ENCODE data around the gene RNASE8. TPM values are rescaled to one million over a fixed set of nuclear protein-coding genes. Genes with fewer than 3 reads are reported as not detected.

Gene RNASE8
- total and polyA plus RNA-seq, 10 of the 15 experiments (the other 5 are each of a cell fraction or from before 2014, with no cell fraction given), result not detected

DNA sequence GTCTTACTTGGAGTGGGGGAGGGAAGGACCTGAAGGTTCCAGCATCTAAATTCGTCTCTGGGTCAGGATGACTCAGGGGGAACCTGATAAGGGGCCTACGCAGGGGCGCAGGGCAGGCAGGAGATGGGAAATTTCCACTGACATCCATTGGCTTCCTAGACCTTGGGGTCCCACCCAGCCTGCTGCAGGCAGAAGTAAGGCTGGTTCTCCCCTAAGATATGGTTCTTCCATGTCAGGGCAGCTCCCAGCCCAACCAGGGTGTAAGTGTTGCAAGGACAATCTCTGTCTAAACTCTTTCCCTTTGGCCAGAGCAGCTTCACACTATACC, 30.7 kb upstream of the RNASE8 start:
- H3K9me3 ChIP-seq (replicated peaks; ENCODE audit: control insufficient read depth, insufficient read depth, low read length), result no peaks in the 10 kb centered on the region
- in situ Hi-C loops (cut with MboI), result no loop called here
- no peak overlapping the region for H2AFZ ChIP-seq (ENCODE audit: control insufficient read depth, low read depth, low read length)
- no peaks in the 10 kb centered on the region for H3K36me3 ChIP-seq (ENCODE audit: control insufficient read depth in 2 of 2, insufficient read depth in 2 of 2, low read length in 1 of 2)
- peaks cover 13 to 23% of the 10 kb centered on the region in 2 experiments for H3K27me3 ChIP-seq (replicated peaks in 1 of 2; ENCODE audit: control insufficient read depth in 2 of 2, insufficient read depth in 2 of 2, low read length in 1 of 2)
- H3K4me3 ChIP-seq, result no peak overlapping the region
- DNase-seq (ENCODE audit: low read depth, low spot score) (no peak), ATAC-seq (no peak), FAIRE-seq (no peak)
- ChIA-PET POLR2A (no interaction called here), SMC1A (ENCODE audit: uncharacterized antibody, unreplicated experiment) (interaction anchor here (1.6 kb wide), 1 partner anchor 12 kb away, joined by 3 read pairs; no protein-coding TSS in a partner anchor), RAD21 (ENCODE audit: unreplicated experiment) (no interaction called here), CTCF (interaction anchor here (0.9 to 1.2 kb wide), 2 partner anchors 12 to 78 kb away, joined by 3 to 6 read pairs; no protein-coding TSS in a partner anchor)
- H3K4me2 ChIP-seq (ENCODE audit: control insufficient read depth, insufficient read depth), result no peak overlapping the region
- no peaks in the 10 kb centered on the region for H3K79me2 ChIP-seq (ENCODE audit: control insufficient read depth, insufficient read depth, low read length)
- no peak overlapping the region for H3K9ac ChIP-seq (ENCODE audit: control insufficient read depth, insufficient read depth, low read length)
- no peak overlapping the region for H3K27ac ChIP-seq (ENCODE audit: control insufficient read depth, insufficient read depth)
- WGBS (ENCODE audit: insufficient coverage, insufficient replicate concordance, low lambda C conversion rate, missing lambda C conversion rate), result 8% methylated on average over 3 of the region's 3 CpGs
- H4K20me1 ChIP-seq (ENCODE audit: control insufficient read depth, insufficient read depth), result no peaks in the 10 kb centered on the region
- peaks cover 4% of the 10 kb centered on the region; the same call in 1 of the 2 replicates for H3K4me1 ChIP-seq (ENCODE audit: control insufficient read depth, insufficient read depth, low read length)
- no peak for TF ChIP-seq PAX8 (IDR thresholded peaks at IDR 0.05)
- no peak for TF ChIP-seq YBX1 (IDR thresholded peaks at IDR 0.05)
- no peak for TF ChIP-seq PML (IDR thresholded peaks at IDR 0.05; ENCODE audit: low read length)
- intact Hi-C loops (cut with micrococcal nuclease; ENCODE audit: unreplicated experiment), result no loop called here
- no TSS peak for BruUV-seq (replicated peaks)

DNA sequence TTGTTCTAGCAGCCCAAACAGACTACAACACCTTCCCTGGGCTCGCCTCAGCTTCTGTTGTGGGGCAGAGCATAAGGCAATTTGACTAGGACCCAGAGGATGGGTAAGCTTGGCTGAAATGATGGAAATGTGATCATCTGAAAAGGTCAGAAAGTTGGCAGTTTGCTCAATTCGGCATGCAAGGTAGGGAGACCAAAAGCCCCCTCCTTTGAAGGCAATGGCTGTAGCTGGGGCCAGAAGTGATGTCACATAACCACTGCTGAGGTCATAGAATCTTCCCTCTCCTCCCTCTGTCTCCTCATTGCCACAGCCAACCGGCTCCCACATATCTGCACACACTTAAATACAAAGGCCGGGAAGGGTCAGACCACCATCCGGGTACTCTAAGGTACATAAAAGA, 27.7 kb upstream of the RNASE8 start, which contains the start of gene TPPP2:
Gene TPPP2 (plus strand): TSS at position 301 of the 400 bp plus-strand sequence. CDS start 365 bp downstream, outside the sequence.
- no peak within 1 kb of the TSS for H3K9ac ChIP-seq (ENCODE audit: control insufficient read depth, insufficient read depth, low read length)
- no peak for FAIRE-seq
- SMC1A ChIA-PET (ENCODE audit: uncharacterized antibody, unreplicated experiment), result no interaction called here
- POLR2A ChIA-PET, result no interaction called here
- WGBS (ENCODE audit: insufficient coverage, insufficient replicate concordance, low lambda C conversion rate, missing lambda C conversion rate), result 36% methylated on average over 5 of the region's 5 CpGs
- H3K27ac ChIP-seq (ENCODE audit: control insufficient read depth, insufficient read depth), result no peak within 1 kb of the TSS
- no peaks in the 10 kb centered on the region; the same call in 1 of the 2 replicates for H3K4me1 ChIP-seq (ENCODE audit: control insufficient read depth, insufficient read depth, low read length)
- no peak within 1 kb of the TSS for H3K4me3 ChIP-seq
- no peak within 1 kb of the TSS for H2AFZ ChIP-seq (ENCODE audit: control insufficient read depth, low read depth, low read length)
- CTCF ChIA-PET, result no interaction called here
- no peaks in the 10 kb centered on the region for H3K79me2 ChIP-seq (ENCODE audit: control insufficient read depth, insufficient read depth, low read length)
- intact Hi-C loops (cut with micrococcal nuclease; ENCODE audit: unreplicated experiment) (no loop called here), in situ Hi-C loops (cut with MboI) (no loop called here)
- BruUV-seq (replicated peaks), result no TSS peak
- ATAC-seq, result no peak
- no peak for DNase-seq (ENCODE audit: low read depth, low spot score)
- no peak within 1 kb of the TSS for H3K4me2 ChIP-seq (ENCODE audit: control insufficient read depth, insufficient read depth)
- TF ChIP-seq, protein P1, sequence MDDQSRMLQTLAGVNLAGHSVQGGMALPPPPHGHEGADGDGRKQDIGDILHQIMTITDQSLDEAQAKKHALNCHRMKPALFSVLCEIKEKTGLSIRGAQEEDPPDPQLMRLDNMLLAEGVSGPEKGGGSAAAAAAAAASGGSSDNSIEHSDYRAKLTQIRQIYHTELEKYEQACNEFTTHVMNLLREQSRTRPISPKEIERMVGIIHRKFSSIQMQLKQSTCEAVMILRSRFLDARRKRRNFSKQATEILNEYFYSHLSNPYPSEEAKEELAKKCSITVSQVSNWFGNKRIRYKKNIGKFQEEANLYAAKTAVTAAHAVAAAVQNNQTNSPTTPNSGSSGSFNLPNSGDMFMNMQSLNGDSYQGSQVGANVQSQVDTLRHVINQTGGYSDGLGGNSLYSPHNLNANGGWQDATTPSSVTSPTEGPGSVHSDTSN (IDR thresholded peaks at IDR 0.05; ENCODE audit: insufficient replicate concordance, low read depth, low read length), result no peak
- no peak for TF ChIP-seq MTA3 (IDR thresholded peaks at IDR 0.05; ENCODE audit: borderline replicate concordance, low read length)
- TF ChIP-seq EGR1 (IDR thresholded peaks at IDR 0.05; ENCODE audit: borderline replicate concordance in 1 of 2, low read depth in 2 of 2, low read length in 2 of 2), result no peak
- no peak for TF ChIP-seq WRNIP1 (IDR thresholded peaks at IDR 0.05; ENCODE audit: borderline replicate concordance, low read depth, low read length)
- TF ChIP-seq, protein P2, sequence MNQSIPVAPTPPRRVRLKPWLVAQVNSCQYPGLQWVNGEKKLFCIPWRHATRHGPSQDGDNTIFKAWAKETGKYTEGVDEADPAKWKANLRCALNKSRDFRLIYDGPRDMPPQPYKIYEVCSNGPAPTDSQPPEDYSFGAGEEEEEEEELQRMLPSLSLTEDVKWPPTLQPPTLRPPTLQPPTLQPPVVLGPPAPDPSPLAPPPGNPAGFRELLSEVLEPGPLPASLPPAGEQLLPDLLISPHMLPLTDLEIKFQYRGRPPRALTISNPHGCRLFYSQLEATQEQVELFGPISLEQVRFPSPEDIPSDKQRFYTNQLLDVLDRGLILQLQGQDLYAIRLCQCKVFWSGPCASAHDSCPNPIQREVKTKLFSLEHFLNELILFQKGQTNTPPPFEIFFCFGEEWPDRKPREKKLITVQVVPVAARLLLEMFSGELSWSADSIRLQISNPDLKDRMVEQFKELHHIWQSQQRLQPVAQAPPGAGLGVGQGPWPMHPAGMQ (IDR thresholded peaks at IDR 0.05; ENCODE audit: borderline replicate concordance), result no peak
- TF ChIP-seq, protein P3, sequence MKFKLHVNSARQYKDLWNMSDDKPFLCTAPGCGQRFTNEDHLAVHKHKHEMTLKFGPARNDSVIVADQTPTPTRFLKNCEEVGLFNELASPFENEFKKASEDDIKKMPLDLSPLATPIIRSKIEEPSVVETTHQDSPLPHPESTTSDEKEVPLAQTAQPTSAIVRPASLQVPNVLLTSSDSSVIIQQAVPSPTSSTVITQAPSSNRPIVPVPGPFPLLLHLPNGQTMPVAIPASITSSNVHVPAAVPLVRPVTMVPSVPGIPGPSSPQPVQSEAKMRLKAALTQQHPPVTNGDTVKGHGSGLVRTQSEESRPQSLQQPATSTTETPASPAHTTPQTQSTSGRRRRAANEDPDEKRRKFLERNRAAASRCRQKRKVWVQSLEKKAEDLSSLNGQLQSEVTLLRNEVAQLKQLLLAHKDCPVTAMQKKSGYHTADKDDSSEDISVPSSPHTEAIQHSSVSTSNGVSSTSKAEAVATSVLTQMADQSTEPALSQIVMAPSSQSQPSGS (IDR thresholded peaks at IDR 0.05; ENCODE audit: low read length), result no peak
- TF ChIP-seq NR2F1 (conservative IDR thresholded peaks at IDR 0.05), result no peak
- TF ChIP-seq STAT1 (conservative IDR thresholded peaks at IDR 0.05), result no peak
- no peak for TF ChIP-seq CBX5 (IDR thresholded peaks at IDR 0.05; ENCODE audit: low read depth)
- no peaks in the 10 kb centered on the region for H4K20me1 ChIP-seq (ENCODE audit: control insufficient read depth, insufficient read depth)
- H3K9me3 ChIP-seq (replicated peaks; ENCODE audit: control insufficient read depth, insufficient read depth, low read length), result no peaks in the 10 kb centered on the region
- peaks cover 2 to 13% of the 10 kb centered on the region in 2 experiments; a peak in 3 of 4 replicates for H3K27me3 ChIP-seq (replicated peaks in 1 of 2; ENCODE audit: control insufficient read depth in 2 of 2, insufficient read depth in 2 of 2, low read length in 1 of 2)
- RAD21 ChIA-PET (ENCODE audit: unreplicated experiment), result no interaction called here
- H3K36me3 ChIP-seq (ENCODE audit: control insufficient read depth in 2 of 2, insufficient read depth in 2 of 2, low read length in 1 of 2), result no peaks in the 10 kb centered on the region

All from GM12878 (cell line).